ENCODE measurements around the gene URB2. TPM values are rescaled to one million over a fixed set of nuclear protein-coding genes. Genes with fewer than 3 reads are reported as not detected.
"Not testable (repeated sequence)": the region's sequence is repeated elsewhere in the genome, so short reads cannot be mapped to it uniquely, and the experiment has no call there.

The URB2 gene
- polyA plus RNA-seq, 2 donors, result 2.8 to 3.2 TPM

DNA sequence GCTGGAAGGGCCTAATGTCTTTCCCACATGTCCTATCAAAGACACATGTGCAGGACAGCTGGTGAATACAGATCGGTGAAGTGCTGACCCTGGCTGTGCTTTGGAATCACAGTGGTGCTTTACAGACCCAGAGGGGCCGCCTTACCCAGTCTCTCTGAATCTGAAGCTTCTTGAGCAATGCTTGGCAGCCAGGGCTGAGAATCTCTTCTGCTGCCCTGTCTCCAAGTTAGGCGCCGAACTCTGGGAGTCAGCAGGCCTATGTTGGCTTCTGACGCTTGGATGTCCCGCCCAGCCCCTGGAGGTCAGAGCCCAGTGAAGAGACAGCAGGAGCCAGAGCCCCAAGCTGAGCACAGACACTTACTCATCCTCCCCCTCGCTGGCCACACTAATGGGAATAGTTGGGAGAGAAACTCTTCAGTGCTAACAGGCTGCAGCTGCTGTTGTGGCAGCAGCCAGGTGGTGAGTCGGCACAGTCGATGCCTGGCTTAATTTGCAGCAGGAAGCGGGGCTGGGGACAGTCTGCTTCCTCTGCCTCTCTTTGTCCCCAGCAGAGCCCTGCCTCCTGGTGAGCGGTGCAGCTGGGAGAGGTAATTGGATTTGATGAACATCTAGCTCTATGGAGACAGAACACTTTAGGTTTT, 68.1 kb downstream of the URB2 start:
- Histone ChIP-seq H3K27ac (ENCODE audit: low read depth in 2 of 2, low read length in 1 of 2) (no peak overlapping the region), H3K9me3 (ENCODE audit: control insufficient read depth in 2 of 2, insufficient read depth in 1 of 2, low read depth in 1 of 2, low read length in 1 of 2) (no peaks in the 10 kb centered on the region), H3K4me1 (ENCODE audit: control insufficient read depth in 2 of 2, insufficient read depth in 2 of 2, low read length in 1 of 2) (peaks cover 0 to 2% of the 10 kb centered on the region in 2 donors), H3K27me3 (ENCODE audit: control insufficient read depth in 1 of 2, insufficient read depth in 2 of 2, low read length in 2 of 2) (no peaks in the 10 kb centered on the region), H3K36me3 (ENCODE audit: control insufficient read depth in 2 of 2, insufficient read depth in 2 of 2, low read length in 1 of 2) (no peaks in the 10 kb centered on the region), H3K4me3 (ENCODE audit: low read depth in 1 of 2, low read length in 2 of 2) (no peak overlapping the region)
- WGBS, 2 donors, result 60 to 64% methylated on average over 11 of the region's 11 CpGs

DNA sequence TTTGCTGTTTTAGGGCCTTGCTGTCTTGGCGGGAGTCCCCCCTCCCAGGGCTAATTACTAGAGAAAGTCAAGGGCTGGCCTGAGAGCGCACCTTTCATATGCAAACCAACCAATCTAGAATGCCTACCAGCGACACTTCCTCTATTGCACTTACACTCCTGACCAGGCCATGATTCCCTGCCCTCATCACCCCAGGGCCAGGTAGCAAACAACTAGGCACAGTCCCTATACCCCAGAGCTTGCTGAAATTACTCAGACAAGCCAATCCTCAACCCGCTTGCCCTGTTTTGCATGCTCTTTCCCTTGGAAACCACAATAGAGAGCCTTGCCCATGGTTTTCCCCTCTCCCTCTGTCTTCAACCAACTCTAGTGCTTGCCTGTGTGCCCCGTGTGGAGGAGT, 70.3 kb downstream of the URB2 start:
- no peak overlapping the region for H3K4me3 ChIP-seq (ENCODE audit: low read depth in 1 of 2, low read length in 2 of 2)
- WGBS, 2 donors, result 89 to 91% methylated on average over 5 of the region's 5 CpGs
- H3K27me3 ChIP-seq (ENCODE audit: control insufficient read depth in 1 of 2, insufficient read depth in 2 of 2, low read length in 2 of 2), result no peaks in the 10 kb centered on the region
- H3K27ac ChIP-seq (ENCODE audit: low read depth in 2 of 2, low read length in 1 of 2), result no peak overlapping the region
- H3K36me3 ChIP-seq (ENCODE audit: control insufficient read depth in 2 of 2, insufficient read depth in 2 of 2, low read length in 1 of 2), result no peaks in the 10 kb centered on the region
- no peaks in the 10 kb centered on the region for H3K4me1 ChIP-seq (ENCODE audit: control insufficient read depth in 2 of 2, insufficient read depth in 2 of 2, low read length in 1 of 2)
- H3K9me3 ChIP-seq (ENCODE audit: control insufficient read depth in 2 of 2, insufficient read depth in 1 of 2, low read depth in 1 of 2, low read length in 1 of 2), result no peaks in the 10 kb centered on the region

DNA sequence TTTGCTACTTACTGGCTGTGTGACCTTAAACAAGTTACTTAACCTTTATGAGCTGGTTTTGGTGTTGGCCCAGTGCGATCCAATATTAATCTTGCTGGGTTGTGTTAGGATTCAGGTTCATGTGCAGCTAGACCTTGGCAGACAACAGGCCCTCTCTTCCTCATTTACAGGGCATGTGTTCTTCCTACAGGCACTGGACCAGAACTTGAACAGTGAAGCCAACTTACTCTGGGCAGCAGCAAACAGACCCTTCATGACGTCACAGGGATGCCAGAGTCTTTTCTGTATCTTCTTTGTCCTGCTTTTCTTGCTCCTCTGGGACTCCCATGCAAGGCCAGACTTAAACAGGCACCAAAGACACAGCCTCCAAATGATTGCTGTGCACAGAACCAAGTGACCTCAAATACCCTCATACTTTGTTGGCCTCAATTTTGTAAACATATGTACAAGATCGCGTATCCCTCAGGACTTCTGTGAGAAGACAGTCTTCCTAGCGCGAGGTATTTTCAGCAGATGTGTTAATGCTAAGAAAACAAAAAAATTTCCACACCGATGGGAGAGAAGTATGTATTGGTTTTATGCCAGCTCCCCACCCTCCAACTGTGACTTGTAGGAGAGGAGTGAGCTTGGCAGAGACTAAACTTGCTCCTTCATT, 73.7 kb downstream of the URB2 start:
- no peaks in the 10 kb centered on the region for H3K9me3 ChIP-seq (ENCODE audit: control insufficient read depth in 2 of 2, insufficient read depth in 1 of 2, low read depth in 1 of 2, low read length in 1 of 2)
- no peaks in the 10 kb centered on the region for H3K27me3 ChIP-seq (ENCODE audit: control insufficient read depth in 1 of 2, insufficient read depth in 2 of 2, low read length in 2 of 2)
- no peaks in the 10 kb centered on the region for H3K4me1 ChIP-seq (ENCODE audit: control insufficient read depth in 2 of 2, insufficient read depth in 2 of 2, low read length in 1 of 2)
- WGBS, 2 donors, result 39 to 59% methylated on average over 7 of the region's 7 CpGs
- H3K4me3 ChIP-seq (ENCODE audit: low read depth in 1 of 2, low read length in 2 of 2), result no peak overlapping the region
- no peak overlapping the region for H3K27ac ChIP-seq (ENCODE audit: low read depth in 2 of 2, low read length in 1 of 2)
- no peaks in the 10 kb centered on the region for H3K36me3 ChIP-seq (ENCODE audit: control insufficient read depth in 2 of 2, insufficient read depth in 2 of 2, low read length in 1 of 2)

DNA sequence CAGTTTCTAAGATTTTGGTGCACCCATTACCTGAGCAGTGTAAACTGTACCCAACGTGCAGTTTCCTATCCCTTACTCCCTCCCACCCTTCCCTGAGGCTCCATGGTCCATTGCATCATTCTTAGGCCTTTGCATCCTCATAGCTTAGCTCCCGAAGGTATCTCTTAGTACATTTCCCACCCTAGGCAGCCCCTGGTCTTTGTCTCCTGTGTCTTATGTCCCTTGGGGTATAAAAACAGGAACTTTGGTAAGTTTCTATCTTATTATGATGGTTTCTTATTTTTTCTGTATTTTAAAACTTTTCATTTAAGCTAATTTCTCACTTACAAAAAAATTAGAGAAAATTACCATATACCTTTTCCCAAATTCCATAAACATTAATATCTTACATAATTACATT, 78.1 kb downstream of the URB2 start:
- H3K27ac ChIP-seq (ENCODE audit: low read depth in 2 of 2, low read length in 1 of 2), result no peak overlapping the region
- 58 to 83% methylated on average over 2 of the region's 2 CpGs for WGBS, 2 donors
- H3K4me1 ChIP-seq (ENCODE audit: control insufficient read depth in 2 of 2, insufficient read depth in 2 of 2, low read length in 1 of 2), result no peaks in the 10 kb centered on the region
- H3K9me3 ChIP-seq (ENCODE audit: control insufficient read depth in 2 of 2, insufficient read depth in 1 of 2, low read depth in 1 of 2, low read length in 1 of 2), result no peaks in the 10 kb centered on the region
- no peaks in the 10 kb centered on the region for H3K36me3 ChIP-seq (ENCODE audit: control insufficient read depth in 2 of 2, insufficient read depth in 2 of 2, low read length in 1 of 2)
- no peaks in the 10 kb centered on the region for H3K27me3 ChIP-seq (ENCODE audit: control insufficient read depth in 1 of 2, insufficient read depth in 2 of 2, low read length in 2 of 2)
- no peak overlapping the region for H3K4me3 ChIP-seq (ENCODE audit: low read depth in 1 of 2, low read length in 2 of 2)

DNA sequence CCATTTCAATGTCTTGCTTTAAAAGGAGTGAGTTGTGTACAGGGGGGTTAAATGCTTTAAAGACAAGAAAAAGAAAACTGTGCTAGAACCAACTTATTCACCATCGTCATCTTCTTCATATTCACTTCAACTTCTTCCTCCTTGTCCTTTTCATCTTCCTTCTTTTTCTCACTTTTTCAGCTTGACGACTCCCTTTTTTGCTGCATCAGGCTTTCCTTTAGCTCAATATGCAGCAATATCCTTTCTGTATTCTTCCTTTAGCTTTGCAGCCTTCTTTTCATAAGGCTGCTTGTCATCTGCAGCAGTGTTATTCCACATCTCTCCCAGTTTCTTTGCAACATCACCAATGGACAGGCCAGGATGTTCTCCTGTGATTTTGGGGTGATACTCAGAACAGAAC, 79.1 kb downstream of the URB2 start:
- H3K4me3 ChIP-seq (ENCODE audit: low read depth in 1 of 2, low read length in 2 of 2); H3K9me3 ChIP-seq (ENCODE audit: control insufficient read depth in 2 of 2, insufficient read depth in 1 of 2, low read depth in 1 of 2, low read length in 1 of 2); H3K27ac ChIP-seq (ENCODE audit: low read depth in 2 of 2, low read length in 1 of 2); H3K36me3 ChIP-seq (ENCODE audit: control insufficient read depth in 2 of 2, insufficient read depth in 2 of 2, low read length in 1 of 2); H3K4me1 ChIP-seq (ENCODE audit: control insufficient read depth in 2 of 2, insufficient read depth in 2 of 2, low read length in 1 of 2); H3K27me3 ChIP-seq (ENCODE audit: control insufficient read depth in 1 of 2, insufficient read depth in 2 of 2, low read length in 2 of 2): not testable (repeated sequence)
- 81 to 89% methylated on average over 2 of the region's 2 CpGs for WGBS, 2 donors

DNA sequence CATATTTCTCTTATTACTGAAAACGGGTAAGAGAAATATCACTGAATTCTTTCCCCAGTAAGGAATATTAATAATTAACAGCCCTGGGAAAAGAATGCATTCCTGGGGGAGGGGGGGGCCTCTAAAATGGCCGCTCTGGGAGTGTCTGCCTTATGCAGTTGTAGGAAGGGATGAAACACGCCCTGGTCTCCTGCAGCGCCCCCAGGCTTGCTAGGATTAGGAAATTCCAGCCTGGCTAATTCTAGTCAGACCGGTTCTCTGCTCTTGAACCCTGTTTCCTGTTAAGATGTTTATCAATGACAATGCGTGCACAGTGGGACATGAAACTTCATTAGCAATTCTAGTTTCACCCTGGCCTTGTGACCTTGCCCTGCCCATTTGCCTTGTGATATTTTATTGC, 81.1 kb downstream of the URB2 start:
- not testable (repeated sequence) for H3K4me1 ChIP-seq (ENCODE audit: control insufficient read depth in 2 of 2, insufficient read depth in 2 of 2, low read length in 1 of 2); H3K36me3 ChIP-seq (ENCODE audit: control insufficient read depth in 2 of 2, insufficient read depth in 2 of 2, low read length in 1 of 2); H3K27ac ChIP-seq (ENCODE audit: low read depth in 2 of 2, low read length in 1 of 2); H3K9me3 ChIP-seq (ENCODE audit: control insufficient read depth in 2 of 2, insufficient read depth in 1 of 2, low read depth in 1 of 2, low read length in 1 of 2); H3K27me3 ChIP-seq (ENCODE audit: control insufficient read depth in 1 of 2, insufficient read depth in 2 of 2, low read length in 2 of 2); H3K4me3 ChIP-seq (ENCODE audit: low read depth in 1 of 2, low read length in 2 of 2)
- 64 to 69% methylated on average over 6 of the region's 6 CpGs for WGBS, 2 donors

DNA sequence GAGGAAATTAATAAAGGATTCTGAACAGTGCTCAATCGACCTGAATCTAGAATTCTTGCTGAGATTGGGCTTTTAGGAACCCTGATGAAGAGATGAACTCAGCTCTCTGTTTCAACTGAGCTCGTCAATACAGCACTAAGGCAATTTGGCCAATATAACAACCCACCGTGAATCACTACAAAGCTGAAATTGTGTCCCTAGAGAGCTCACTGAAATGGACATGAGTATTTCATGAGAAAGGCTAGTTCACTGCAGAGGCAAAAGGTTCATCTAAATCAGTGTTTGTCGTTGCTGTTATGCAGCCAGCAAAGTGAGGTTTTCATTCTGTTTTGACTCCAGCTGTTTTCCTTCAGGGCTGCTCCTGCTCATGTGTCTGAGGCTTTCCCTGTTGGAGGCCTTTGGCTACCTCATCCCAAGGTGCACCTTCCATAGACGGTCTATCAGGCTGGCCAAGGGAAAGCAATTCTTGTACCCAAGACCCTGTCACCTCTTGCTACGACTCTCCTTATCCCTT, 83.5 kb downstream of the URB2 start:
- no peak overlapping the region for H3K27ac ChIP-seq (ENCODE audit: low read depth in 2 of 2, low read length in 1 of 2)
- H3K36me3 ChIP-seq (ENCODE audit: control insufficient read depth in 2 of 2, insufficient read depth in 2 of 2, low read length in 1 of 2), result no peaks in the 10 kb centered on the region
- H3K9me3 ChIP-seq (ENCODE audit: control insufficient read depth in 2 of 2, insufficient read depth in 1 of 2, low read depth in 1 of 2, low read length in 1 of 2), result no peaks in the 10 kb centered on the region
- WGBS, 2 donors, result 79% methylated on average over 6 of the region's 6 CpGs
- H3K4me3 ChIP-seq (ENCODE audit: low read depth in 1 of 2, low read length in 2 of 2), result no peak overlapping the region
- H3K27me3 ChIP-seq (ENCODE audit: control insufficient read depth in 1 of 2, insufficient read depth in 2 of 2, low read length in 2 of 2), result no peaks in the 10 kb centered on the region
- no peaks in the 10 kb centered on the region for H3K4me1 ChIP-seq (ENCODE audit: control insufficient read depth in 2 of 2, insufficient read depth in 2 of 2, low read length in 1 of 2)

Other genes starting within 250 kb of the URB2 start
- 1 to 10 TPM in 1 of 2 donors, under 1 TPM in 1; 0.35 to 1.8 TPM for gene ACTA1, start 192.2 kb upstream of the URB2 start, polyA plus RNA-seq
- gene NUP133, start 117.9 kb upstream of the URB2 start, polyA plus RNA-seq, result 1 to 10 TPM; 7.3 to 9.9 TPM
- 1 to 10 TPM; 5.9 to 6.4 TPM for gene ABCB10, start 67.5 kb upstream of the URB2 start, polyA plus RNA-seq
- gene TAF5L, start 125 bp upstream of the URB2 start, polyA plus RNA-seq, result 1 to 10 TPM; 4.8 to 9.4 TPM

Measured in esophagus (tissue), 2 donors.